ENCODE measurements around the gene PPP3CB.

PPP3CB gene

GRCh38 chr10:73386583-73386982 is 109.2 kb downstream of the PPP3CB start:
- no peak overlapping the region for H3K27ac Mint-ChIP-seq
- H3K4me1 Mint-ChIP-seq (ENCODE audit: low read depth): peaks cover under 1% of the 10 kb centered on the region
- no peaks in the 10 kb centered on the region for H3K27me3 Mint-ChIP-seq (ENCODE audit: low read depth)
- H3K36me3 Mint-ChIP-seq (ENCODE audit: low read depth): peaks cover 49% of the 10 kb centered on the region
- H3K9me3 Mint-ChIP-seq: no peaks in the 10 kb centered on the region
- H3K4me3 Mint-ChIP-seq: no peak overlapping the region

All from T-helper 1 cell treated with Interleukin-12 subunit alpha and Interleukin-12 subunit beta and Interleukin-4 antibody, amounts not matched to agents 30 μg/mL and 1 μg/mL, for 36 hours (primary cell).